SKM-1 (cell line): ENCODE measurements around the gene HAGH.
"Not testable (repeated sequence)": the region's sequence is repeated elsewhere in the genome, so short reads cannot be mapped to it uniquely, and the experiment has no call there.

Experiments used
- DNase-seq: peaks from one replicate; lab custom pipeline; 2025; ENCODE audit not compliant: unreplicated experiment; lab: John Stamatoyannopoulos, UW

The HAGH gene

GRCh38 chr16:1812732-1813163 lies 13.9 kb downstream of the HAGH start:
- no peak for DNase-seq

DNA sequence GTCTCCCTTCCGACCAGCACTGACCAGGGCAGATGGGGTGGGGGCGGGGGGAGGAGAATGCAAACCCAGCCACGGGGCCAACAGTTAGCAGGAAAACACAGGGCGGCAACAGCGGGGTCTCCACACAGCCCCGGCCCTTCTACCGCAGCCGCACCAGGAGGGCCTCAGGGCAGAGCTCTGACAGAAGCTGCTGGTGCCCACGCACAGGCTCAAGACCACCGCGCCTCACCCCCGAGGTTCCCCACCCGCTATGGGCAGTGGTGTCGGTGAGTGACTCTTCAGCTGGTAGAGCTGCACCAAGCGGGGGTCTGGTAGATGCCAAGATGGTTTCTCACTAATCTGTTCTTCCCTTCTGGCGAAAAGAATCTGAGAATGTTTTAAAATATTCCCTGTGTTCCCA lies 16.1 kb downstream of the HAGH start:
- no peak for DNase-seq

DNA sequence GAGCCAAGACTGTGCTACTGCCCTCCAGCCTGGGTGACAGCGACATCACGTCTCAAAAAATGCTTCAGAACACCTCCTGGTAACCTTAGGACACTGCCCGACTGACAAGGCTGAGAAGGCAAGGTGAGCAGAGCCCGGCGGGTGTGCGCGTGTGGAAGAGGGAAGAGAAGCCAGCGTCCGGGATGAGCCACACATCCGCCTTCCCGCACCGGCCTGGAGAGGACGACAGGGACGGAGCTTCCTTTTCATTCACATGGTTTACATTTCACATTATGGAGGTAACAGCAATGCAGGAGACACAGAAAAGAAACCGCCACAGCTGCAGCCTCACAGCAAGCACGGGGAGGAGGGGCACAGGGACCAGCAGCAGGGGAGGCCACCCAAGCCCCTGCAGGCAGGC lies 16.5 kb downstream of the HAGH start:
- DNase-seq: no peak

DNA sequence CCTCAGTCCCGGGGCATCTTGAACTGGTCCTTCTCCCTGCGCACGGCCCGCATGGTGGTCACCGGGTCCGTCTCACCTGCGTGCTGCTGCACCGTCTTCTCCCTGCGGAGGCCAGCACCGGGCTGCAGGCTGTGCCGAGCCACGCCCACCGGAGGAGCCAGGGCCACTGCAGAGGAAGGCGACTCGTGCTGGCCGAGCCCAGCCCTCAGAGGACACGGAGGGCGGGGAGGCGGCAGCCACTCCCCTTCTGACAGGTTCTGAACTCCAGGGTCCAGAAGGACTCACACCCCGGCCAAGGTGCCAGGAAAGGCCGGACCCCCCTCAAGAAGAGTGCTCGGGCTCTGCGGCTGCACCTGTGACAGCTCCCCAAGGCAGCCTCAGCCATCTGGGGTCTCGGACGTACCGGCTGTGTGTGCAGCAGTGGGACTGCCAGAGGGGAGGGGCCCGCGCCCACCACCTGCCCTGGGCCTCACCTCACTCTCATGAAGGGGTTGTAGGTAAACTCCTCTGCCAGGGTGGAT lies 17.3 kb downstream of the HAGH start:
- DNase-seq: no peak

- no peak for DNase-seq
Measured at GRCh38 chr16:1808691-1809090, 17.9 kb downstream of the HAGH start.

GRCh38 chr16:1807626-1808025 lies 19.0 kb downstream of the HAGH start:
- DNase-seq: no peak

DNA sequence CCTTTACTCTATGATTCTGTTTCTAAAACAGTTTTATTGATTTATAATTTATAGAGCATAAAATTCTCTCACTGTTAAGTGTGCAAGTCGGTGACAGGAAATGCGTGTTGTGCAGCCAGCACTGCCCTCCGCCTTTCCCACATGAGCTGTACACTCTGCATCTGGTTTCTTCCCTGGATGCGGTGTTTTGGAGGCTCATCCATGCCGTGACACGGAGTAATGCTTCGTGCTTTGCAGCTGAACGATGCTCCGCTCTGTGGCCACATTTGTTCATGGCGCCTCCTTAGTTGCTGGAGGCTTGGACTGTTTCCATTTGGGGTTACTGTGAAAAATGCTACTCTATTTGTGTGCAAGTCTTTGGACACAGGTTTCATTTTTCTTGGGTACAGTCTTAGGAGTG lies 25.9 kb downstream of the HAGH start:
- DNase-seq: no peak

DNA sequence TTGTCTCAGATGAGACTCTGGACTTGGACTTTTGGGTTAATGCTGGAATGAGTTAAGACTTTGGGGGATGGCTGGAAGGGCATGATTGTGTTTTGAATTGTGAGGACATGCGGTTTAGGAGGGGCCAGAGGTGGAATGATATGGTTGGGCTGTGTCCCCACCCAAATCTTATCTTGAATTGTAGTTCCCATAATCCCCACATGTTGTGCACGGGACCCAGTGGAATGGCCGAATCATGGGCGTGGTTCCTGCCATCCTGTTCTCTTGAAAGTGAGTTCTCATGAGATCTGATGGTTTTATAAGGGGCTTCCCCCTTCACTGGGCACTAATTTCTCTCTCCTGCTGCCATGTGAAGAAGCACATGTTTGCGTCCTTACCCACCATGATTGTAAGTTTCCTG lies 27.4 kb downstream of the HAGH start:
- DNase-seq: not testable (repeated sequence)

GRCh38 chr16:1794908-1795666 lies 31.5 kb downstream of the HAGH start:
- no peak for DNase-seq

DNA sequence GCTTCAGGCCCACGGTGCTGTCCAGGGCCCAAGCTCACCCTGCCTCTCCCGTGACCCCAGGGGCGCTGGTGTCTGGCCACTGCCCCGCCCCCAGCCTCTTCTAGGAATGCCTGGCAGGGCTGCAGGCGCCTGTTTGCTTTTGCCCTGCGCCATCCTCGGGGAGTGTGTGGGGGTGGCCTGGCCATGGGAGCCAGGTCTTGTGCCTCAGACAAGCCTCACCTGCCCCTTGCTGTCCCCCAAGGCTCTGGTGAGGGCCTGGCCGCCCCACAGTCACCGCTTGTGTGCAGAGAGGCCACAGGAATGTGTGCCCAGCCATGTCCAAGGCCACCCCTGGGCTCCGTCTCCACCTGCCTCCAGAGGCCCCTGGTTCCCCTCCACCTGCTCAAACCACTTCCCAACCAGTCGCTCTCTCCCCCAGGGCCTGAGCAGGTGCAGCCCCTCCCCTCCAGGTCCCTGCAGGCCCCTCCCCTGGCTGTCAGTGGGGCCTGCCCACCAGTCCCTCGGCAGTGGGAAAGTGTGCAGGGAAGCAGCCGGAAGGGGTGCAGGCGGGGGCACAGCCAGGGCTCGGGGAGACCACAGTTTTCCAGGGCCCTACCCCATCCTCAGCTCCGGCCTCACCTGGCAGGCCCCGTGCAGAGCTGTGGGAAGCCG lies 32.3 kb downstream of the HAGH start:
- DNase-seq: no peak

DNA sequence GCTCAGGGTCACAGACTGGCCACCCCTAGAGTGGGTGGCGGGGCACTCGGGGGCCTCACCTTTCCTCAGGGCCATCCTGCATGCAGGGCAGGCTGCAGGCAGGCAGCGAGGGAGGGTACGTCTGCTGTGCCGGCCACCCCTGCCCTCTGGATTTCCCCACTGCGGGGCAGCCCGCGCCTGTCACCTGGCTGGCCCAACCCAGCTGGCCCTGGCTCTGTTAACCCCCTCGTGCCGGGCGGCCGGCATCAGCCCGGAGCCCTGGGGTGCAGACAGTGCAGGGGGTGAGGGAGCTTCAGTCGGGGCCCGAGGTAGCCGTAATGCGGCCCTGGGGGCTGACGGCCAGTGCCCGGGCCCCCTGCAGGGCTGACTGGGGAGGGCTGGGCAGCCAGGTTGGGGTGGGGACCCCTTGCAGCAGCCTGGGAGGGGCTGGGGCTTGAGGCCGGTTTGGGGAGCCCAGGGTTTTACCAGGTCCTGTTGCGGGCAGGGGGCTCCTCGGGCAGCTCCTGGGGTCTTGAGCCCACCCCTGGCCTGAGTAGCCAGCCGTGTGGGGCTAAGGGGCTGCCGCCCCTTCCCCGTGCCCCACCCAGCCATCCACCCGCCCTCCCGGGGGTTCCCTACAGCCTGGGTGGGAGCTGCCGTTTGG lies 32.9 kb downstream of the HAGH start, which contains the start of gene IGFALS:
Gene IGFALS (minus strand): TSS at position 128 of the 643 bp plus-strand sequence. CDS start 53 bp downstream, at position 75.
- DNase-seq: no peak

- DNase-seq: no peak
Measured at GRCh38 chr16:1792836-1793577, 33.6 kb downstream of the HAGH start.

DNA sequence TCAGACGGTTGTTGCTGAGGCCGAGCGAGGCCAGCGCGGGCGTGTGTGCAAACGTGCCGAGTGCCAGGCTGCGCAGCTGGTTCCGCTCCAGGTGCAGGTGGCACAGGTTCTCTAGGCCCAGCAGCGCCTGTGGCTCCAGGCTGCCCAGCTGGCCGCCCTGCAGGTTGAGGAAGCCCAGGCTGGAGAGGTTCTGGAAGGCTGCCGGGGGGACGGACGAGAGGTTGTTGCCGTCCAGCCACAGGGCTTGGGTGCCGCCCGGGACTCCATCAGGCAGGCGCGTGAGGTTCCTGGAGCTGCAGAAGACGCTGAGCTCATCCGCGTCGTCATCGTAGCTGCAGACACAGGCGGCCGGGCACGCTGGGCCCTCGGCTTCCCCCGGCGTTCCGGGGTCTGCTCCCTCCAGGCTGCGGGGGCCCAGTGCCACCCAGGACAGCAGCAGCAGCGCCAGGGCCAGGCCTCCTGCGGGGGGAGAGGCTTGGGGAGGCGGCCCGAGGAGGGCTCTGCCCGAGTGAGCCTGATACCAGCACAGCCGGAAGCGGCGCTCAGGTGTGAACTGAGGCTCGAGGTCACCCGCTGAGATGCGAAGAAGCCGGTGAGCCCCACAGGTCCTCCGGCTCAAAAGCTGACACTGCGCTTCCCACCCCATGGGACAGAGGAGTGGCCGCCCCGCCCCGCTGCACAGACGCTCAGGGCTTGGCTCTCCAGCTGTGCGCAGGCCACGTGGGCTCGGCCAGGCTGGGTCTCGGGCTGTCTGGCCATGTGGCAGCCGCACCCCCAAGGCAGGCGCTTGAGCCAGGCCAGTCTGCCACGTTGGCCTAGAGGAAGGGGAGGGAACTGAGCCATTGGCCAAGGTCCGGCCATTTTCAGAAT lies 34.4 kb downstream of the HAGH start:
- no peak for DNase-seq

DNA sequence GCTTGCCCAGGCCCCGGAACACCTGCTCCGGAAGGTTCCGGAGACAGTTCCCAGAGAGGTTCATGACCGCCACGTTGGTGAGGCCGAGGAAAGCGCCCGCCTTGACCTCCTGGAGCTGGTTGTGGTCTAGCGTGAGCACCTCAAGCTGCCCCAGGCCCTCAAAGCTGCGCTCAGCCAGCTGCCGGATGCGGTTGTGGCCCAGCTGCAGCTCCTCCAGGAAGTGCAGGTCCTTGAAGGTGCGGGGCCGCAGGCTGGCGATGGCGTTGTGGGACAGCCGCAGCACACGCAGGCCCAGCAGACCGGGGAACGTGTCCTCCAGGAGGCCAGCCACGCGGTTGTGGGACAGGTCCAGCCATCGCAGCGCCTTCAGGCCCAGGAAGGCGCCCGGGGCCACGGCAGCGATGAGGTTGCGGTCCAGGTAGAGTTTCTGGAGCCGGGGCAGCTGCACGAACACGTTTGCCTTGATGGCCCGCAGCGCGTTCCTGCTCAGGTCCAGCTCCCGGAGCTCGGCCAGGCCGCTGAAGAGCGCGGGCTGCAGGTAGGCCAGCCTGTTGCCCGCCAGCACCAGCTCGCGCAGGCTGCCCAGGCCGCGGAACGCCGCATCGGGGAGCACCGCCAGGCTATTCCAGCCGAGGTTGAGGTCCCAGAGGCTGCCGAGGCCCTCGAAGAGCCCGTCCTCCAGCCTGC lies 35.2 kb downstream of the HAGH start:
- no peak for DNase-seq

- no peak for DNase-seq
Measured at GRCh38 chr16:1790611-1791255, 35.9 kb downstream of the HAGH start.

DNA sequence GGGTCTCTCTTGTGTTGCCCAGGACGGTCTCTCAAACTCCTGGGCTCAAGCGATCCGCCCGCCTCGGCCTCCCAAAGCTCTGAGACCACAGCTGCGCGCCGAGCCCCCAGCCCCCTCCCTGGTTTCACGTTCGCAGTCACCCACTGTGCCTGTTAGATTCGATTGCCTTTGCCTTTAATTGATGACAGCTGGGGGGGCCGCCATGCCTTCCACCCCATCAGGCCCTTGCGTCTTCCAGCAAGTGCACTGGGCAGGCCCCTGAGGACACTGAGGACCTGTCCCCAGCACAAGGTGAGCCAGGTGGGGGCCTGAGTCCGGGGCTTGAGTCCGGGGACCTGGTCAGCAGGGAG lies 36.4 kb downstream of the HAGH start:
- no peak for DNase-seq

GRCh38 chr16:1789643-1790045 lies 37.0 kb downstream of the HAGH start:
- DNase-seq: no peak

- DNase-seq: no peak
Measured at GRCh38 chr16:1788708-1789100, 37.9 kb downstream of the HAGH start.

DNA sequence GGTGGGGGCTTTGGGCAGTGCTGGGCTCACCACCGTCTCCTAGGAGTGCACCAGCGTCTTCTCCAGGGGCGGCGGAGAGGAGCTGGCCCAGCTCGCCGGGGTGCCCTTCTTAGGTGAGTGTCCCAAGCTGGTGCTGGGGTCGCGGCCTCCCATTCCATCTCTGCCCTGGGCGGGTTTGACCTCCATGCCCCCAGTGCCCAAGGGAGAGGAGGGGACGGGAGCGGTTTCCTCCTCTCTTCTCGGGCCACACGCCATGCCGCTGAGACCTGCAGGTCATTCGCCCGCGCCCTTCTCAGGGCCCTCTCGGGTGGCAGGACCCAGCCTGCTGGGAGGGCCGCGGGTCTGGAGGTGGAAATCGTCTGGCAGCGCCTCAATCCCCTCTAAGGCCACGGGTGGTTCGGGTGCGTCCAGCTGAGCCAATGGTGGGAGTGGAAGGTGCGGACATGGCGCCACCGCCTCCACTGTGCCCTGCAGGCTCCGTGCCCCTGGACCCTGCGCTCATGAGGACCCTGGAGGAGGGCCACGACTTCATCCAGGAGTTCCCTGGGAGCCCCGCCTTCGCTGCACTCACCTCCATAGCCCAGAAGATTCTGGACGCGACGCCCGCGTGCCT lies 38.4 kb downstream of the HAGH start:
- no peak for DNase-seq
